Heart left ventricle (tissue), 16 donors: ENCODE results near the gene STK35. TPM values are rescaled to one million over a fixed set of nuclear protein-coding genes. Genes with fewer than 3 reads are reported as not detected.

Experiments used
- ATAC-seq, 4 donors: fragments of 200-7000 bp; cut with Tn5 transposase; one replicate each; pipeline ENCODE4 v1.9.1; 2020 to 2022; ENCODE audit warnings: moderate library complexity in 4 of 4, mild to moderate bottlenecking in 3 of 4, moderate number of reproducible peaks in 1 of 4
- DNase-seq, 5 donors: peaks; one replicate each; pipeline ENCODE4 v3.0.0-alpha.2; 2020
- H3K27ac ChIP-seq, 12 donors: fragments of 200-600 bp; sonication (generic) in 4 of 12; one replicate each; pipeline versions ENCODE4 v1.5.0 to v1.8.0; 2016 to 2022; ENCODE audit warnings: mild to moderate bottlenecking in 2 of 12
- H3K27me3 ChIP-seq, 9 donors: fragments of 200-600 bp; sonication (generic) in 2 of 9; one replicate each; pipeline versions ENCODE4 v1.5.1 to v1.8.0; 2016 to 2022; ENCODE audit warnings: mild to moderate bottlenecking in 3 of 9
- H3K36me3 ChIP-seq, 9 donors: fragments of 200-600 bp; sonication (generic) in 2 of 9; one replicate each; pipeline versions ENCODE4 v1.5.0 to v1.8.0; 2018 to 2022; ENCODE audit warnings: mild to moderate bottlenecking in 2 of 9
- H3K4me1 ChIP-seq, 12 donors: fragments of 200-600 bp; sonication (generic) in 4 of 12; one replicate each; pipeline versions ENCODE4 v1.5.0 to v1.8.0; 2016 to 2022; ENCODE audit warnings: mild to moderate bottlenecking in 3 of 12
- H3K4me3 ChIP-seq, 12 donors: fragments of 200-600 bp; sonication (generic) in 4 of 12; one replicate each; pipeline versions ENCODE4 v1.5.0 to v1.8.0; 2017 to 2022; ENCODE audit warnings: mild to moderate bottlenecking in 9 of 12, moderate library complexity in 4 of 12
- H3K9me3 ChIP-seq, 12 donors: fragments of 200-600 bp; sonication (generic) in 4 of 12; one replicate each; pipeline versions ENCODE4 v1.5.0 to v1.8.0; 2016 to 2022; ENCODE audit warnings: mild to moderate bottlenecking in 1 of 12
- POLR2A ChIP-seq, 2 donors: fragments of 450-650 bp; IDR thresholded peaks; one replicate each; pipeline ENCODE4 v1.6.1; 2017; ENCODE audit warnings: antibody characterized with exemption in 2 of 2, mild to moderate bottlenecking in 2 of 2, moderate library complexity in 2 of 2
- WGBS, 4 donors: extraction: QIAGEN DNeasy Blood & Tissue Kit in 2 of 4; methylation state at CpG; one replicate each; pipeline versions ENCODE4 v1.1.5 to v1.1.7; 2013 to 2018; 5-methylcytosine and 5-hydroxymethylcytosine counted together
- intact Hi-C, 10 donors: fragments of 100-400 bp; cut with DNase I; formaldehyde crosslinking; loops; one replicate each; pipeline versions ENCODE4 v1.11.1 to v1.14.2; 2022
- polyA plus RNA-seq, 2 donors: library from polyadenylated mRNA; stranded (reverse); fragments of 200-250 nt; gene quantifications; one replicate each; pipeline ENCODE4 v1.2.3, GENCODE V29; 2013
- total RNA-seq, 9 donors: library from RNA; depleted of rRNA in 2 of 9; stranded (reverse); fragments of >200 nt in 2 of 9; fragmentation: NEBNext Ultra II Directional in 3 of 9; extraction: Animal tissue kit (Norgen Biotek cat#: 25700) in 3 of 9; gene quantifications; one replicate each; pipeline versions ENCODE4 v1.1.0 to v1.2.4, GENCODE V29; 2016 to 2023
- TF ChIP-seq, protein P1 (sequence below), 12 donors: fragments of 200-600 bp; sonication (generic) in 4 of 12; IDR thresholded peaks; one replicate each; pipeline versions ENCODE4 v1.5.0 to v1.8.0; 2018 to 2022; ENCODE audit warnings: antibody characterized with exemption in 12 of 12, mild to moderate bottlenecking in 5 of 12
- donor health status: ischemic (EF 13 %, LVEDD 7.1; RV severe dilation, severe dysfunction).
- donor health status: healthy with polysubstance abuse.
- donor health status: DM: no; HTN: yes; CAD: no.
- donor health status: DM: no; HTN: no; CAD: no.
- donor health status: ischemic (EF 25% LVEDD 6.9; RV normal size, moderate dysfunction).
- donor health status: ischemic (EF 25% LVEDD 5.7; RV mildly dilated, moderate dysfunction).
- donor health status: healthy.
- donor health status: DM: yes; HTN: yes; CAD: no.
- donor health status: ischemic (EF 35%, LVEDD 5.7; RV mildly dilated, moderate dysfunction).
- donor health status: nonischemic (EF 11% LVEDD 7.7; RV severe dilation, severe dysfunction).
- donor health status: DM: yes; HTN: yes; CAD: no.
- donor health status: PGD.
- donor health status: ischemic (EF 29% LVEDD 5.4; RV normal size, mild dysfunction).
- donor health status: nonischemic (EF 23%, LVEDD 6.1; RV moderate dilation, normal function).

Gene STK35
- total and polyA plus RNA-seq, 11 donors: 6.0 to 23.0 (median 14.3) TPM

DNA sequence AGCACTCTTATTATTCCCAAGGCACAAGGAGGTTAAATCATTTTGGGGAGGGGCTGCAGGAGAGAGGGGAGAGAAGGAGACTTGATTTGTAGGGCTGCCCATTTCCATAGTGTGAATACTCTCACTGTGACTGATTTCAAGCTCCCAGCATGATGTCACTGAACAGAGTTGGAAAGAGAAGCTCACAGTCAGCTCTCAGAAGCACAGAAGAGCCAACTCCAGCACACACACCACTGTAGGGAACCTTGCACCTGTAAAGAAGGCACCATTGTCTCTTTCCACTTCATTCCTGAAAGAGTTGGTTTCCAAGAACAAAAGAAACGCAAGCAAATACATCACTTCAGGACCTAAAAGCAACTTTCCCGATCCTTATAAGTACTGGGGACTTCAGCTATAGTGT, 12.7 kb upstream of the STK35 start:
- Histone ChIP-seq H3K27ac (no peak overlapping the region), H3K4me1 (peaks cover 0 to 3% (median 0%) of the 10 kb centered on the region in 12 donors), H3K9me3 (no peaks in the 10 kb centered on the region), H3K4me3 (no peak overlapping the region), H3K36me3 (no peaks in the 10 kb centered on the region), H3K27me3 (peaks cover 0 to 40% (median 8%) of the 10 kb centered on the region in 9 donors)
- TF ChIP-seq, protein P1, sequence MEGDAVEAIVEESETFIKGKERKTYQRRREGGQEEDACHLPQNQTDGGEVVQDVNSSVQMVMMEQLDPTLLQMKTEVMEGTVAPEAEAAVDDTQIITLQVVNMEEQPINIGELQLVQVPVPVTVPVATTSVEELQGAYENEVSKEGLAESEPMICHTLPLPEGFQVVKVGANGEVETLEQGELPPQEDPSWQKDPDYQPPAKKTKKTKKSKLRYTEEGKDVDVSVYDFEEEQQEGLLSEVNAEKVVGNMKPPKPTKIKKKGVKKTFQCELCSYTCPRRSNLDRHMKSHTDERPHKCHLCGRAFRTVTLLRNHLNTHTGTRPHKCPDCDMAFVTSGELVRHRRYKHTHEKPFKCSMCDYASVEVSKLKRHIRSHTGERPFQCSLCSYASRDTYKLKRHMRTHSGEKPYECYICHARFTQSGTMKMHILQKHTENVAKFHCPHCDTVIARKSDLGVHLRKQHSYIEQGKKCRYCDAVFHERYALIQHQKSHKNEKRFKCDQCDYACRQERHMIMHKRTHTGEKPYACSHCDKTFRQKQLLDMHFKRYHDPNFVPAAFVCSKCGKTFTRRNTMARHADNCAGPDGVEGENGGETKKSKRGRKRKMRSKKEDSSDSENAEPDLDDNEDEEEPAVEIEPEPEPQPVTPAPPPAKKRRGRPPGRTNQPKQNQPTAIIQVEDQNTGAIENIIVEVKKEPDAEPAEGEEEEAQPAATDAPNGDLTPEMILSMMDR (IDR thresholded peaks at IDR 0.05): no peak
- TF ChIP-seq POLR2A (IDR thresholded peaks at IDR 0.05): no peak
- no peak for ATAC-seq
- 35 to 55% (median 42%) methylated on average over 2 of the region's 2 CpGs for WGBS, 4 donors
- no peak for DNase-seq
- intact Hi-C loops: loop anchor here in 5 of 10 donors (5.0 to 10.0 kb wide), 5 partner anchors 83 to 366 kb away; no protein-coding TSS in a partner anchor

DNA sequence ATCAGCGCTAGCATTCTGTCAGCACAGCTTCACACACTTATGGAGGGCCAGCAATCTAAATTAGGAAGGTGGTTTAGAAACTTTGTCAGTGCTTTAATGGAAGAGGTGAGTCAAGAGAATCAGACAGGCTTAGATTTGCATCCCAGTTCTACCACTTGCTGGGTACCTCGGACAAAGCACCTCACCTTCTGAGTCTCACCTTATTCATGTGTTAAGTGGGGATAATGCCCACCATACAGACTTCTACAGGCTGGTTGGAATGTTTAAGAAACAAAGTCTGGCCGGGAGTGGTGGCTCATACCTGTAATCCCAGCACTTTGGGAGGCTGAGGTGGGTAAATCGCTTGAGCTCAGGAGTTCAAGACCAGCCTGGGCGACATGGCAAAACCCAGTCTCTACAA, 12.2 kb upstream of the STK35 start:
- no peak for ATAC-seq
- Histone ChIP-seq H3K27me3 (peaks cover 0 to 45% (median 11%) of the 10 kb centered on the region in 9 donors), H3K36me3 (no peaks in the 10 kb centered on the region), H3K4me3 (no peak overlapping the region), H3K4me1 (peaks cover 0 to 3% (median 0%) of the 10 kb centered on the region in 12 donors), H3K9me3 (no peaks in the 10 kb centered on the region), H3K27ac (no peak overlapping the region)
- 57 to 72% (median 68%) methylated on average over 5 of the region's 5 CpGs for WGBS, 4 donors
- no peak for TF ChIP-seq POLR2A (IDR thresholded peaks at IDR 0.05)
- TF ChIP-seq, protein P1 (IDR thresholded peaks at IDR 0.05): no peak
- intact Hi-C loops: loop anchor here in 5 of 10 donors (5.0 to 10.0 kb wide), 5 partner anchors 83 to 365 kb away; no protein-coding TSS in a partner anchor
- DNase-seq: no peak

DNA sequence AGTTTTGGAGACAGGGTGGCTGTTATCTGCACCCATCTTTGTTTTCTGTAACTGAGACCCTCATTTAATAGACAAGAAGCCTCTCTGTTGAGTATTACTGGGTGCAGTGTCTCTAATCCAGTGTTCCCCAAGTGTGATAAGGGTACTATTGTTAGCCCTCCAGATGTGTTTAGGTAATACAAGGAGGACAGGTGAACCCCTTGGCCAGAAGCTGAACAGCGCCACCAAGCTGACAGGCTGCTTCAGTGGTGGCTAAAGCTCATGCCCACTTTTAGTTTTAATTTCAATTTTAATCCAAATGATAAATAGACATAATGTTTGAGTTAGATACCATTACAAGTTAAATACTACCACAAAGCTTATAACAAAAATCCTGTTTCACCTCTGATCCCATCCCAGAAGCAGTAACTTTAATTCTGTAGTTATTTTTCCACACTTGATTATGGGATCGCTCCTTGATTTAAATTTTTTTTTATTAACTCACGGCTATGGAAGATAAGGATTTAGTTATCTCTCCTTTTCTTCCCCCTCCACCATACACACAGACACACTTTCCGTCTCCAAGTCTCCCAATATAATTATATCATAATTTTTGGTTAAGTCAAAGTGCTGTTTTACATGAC, 8.4 kb upstream of the STK35 start:
- Histone ChIP-seq H3K9me3 (no peaks in the 10 kb centered on the region), H3K27ac (no peak overlapping the region), H3K27me3 (peaks cover 0 to 54% (median 14%) of the 10 kb centered on the region in 9 donors), H3K4me3 (no peak overlapping the region), H3K4me1 (no peaks in the 10 kb centered on the region), H3K36me3 (no peaks in the 10 kb centered on the region)
- ATAC-seq: no peak
- no peak for TF ChIP-seq POLR2A (IDR thresholded peaks at IDR 0.05)
- TF ChIP-seq, protein P1 (IDR thresholded peaks at IDR 0.05): peak in 9 of 12 donors; percentile 11 to 47 (median 28)
- intact Hi-C loops: loop anchor here in 4 of 10 donors (5.0 to 10.0 kb wide), 4 partner anchors 126 to 372 kb away; no protein-coding TSS in a partner anchor
- no peak for DNase-seq
- WGBS, 4 donors: 42 to 47% (median 45%) methylated on average over 4 of the region's 4 CpGs

DNA sequence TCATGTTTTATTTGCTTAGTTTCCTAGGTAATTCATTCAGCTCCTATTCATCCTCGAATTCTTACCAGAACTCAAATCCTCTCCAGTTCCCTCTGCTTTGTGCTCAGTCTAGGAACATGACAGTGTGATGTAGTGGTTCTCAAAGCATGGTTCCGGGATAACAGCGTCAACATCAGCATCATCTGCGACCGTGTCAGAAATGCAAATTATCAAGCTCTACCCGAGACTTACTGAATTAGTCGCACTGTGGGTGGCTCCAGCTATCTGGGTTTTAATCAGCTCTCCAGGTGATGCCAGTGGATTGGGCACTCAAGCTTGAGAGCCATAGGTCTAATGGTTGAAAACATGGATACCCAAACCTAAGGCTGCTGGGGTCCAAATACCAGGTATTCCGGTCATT, 7.7 kb upstream of the STK35 start:
- ATAC-seq: no peak
- no peaks in the 10 kb centered on the region for H3K9me3 ChIP-seq
- no peak for DNase-seq
- intact Hi-C loops: loop anchor here in 4 of 10 donors (5.0 to 10.0 kb wide), 4 partner anchors 127 to 371 kb away; no protein-coding TSS in a partner anchor
- no peak overlapping the region for H3K27ac ChIP-seq
- H3K27me3 ChIP-seq: peaks cover 0 to 54% (median 14%) of the 10 kb centered on the region in 9 donors
- H3K36me3 ChIP-seq: no peaks in the 10 kb centered on the region
- TF ChIP-seq POLR2A (IDR thresholded peaks at IDR 0.05): no peak
- TF ChIP-seq, protein P1 (IDR thresholded peaks at IDR 0.05): no peak
- H3K4me1 ChIP-seq: no peaks in the 10 kb centered on the region
- WGBS, 4 donors: 45 to 57% (median 47%) methylated on average over 8 of the region's 8 CpGs
- H3K4me3 ChIP-seq: no peak overlapping the region
